GM12878 (cell line): ENCODE data around the gene RAP2B. TPM values are rescaled to one million over a fixed set of nuclear protein-coding genes. Genes with fewer than 3 reads are reported as not detected.

ENCODE experiments used
- ATAC-seq: fragments of 200-7000 bp; cut with Tn5 transposase; 3 replicates; pipeline ENCODE4 v1.9.1; 2020; ENCODE audit warnings: mild to moderate bottlenecking, moderate library complexity
- BruUV-seq: library from RNA; stranded (reverse); fragments of 400-500 nt; replicated peaks from 2 replicates; lab custom pipeline; 2021; lab: Mats Ljungman, UMichigan
- CTCF ChIA-PET: fragments of 300-600 bp; sonication (Branson Sonifier 250); formaldehyde crosslinking; extraction: SDS; loops from one replicate; lab custom pipeline; 2021; ENCODE audit warnings: inconsistent platforms; lab: Yijun Ruan, JAX
- POLR2A ChIA-PET: fragments of 350-600 bp; formaldehyde crosslinking; extraction: SDS; loops from one replicate; lab custom pipeline; 2021; ENCODE audit warnings: inconsistent platforms; lab: Charles Lee
- RAD21 ChIA-PET: fragments of 300-600 bp; sonication (Branson Sonifier 250); formaldehyde crosslinking; loops from one replicate; lab custom pipeline; 2023; ENCODE audit warnings: antibody characterized with exemption; ENCODE audit not compliant: unreplicated experiment; lab: Charles Lee
- SMC1A ChIA-PET: fragments of 300-600 bp; sonication (Branson Sonifier 250); formaldehyde crosslinking; loops from one replicate; lab custom pipeline; 2023; ENCODE audit not compliant: unreplicated experiment, uncharacterized antibody; lab: Charles Lee
- DNase-seq: peaks from one replicate; pipeline ENCODE4 v3.0.0-alpha.2; 2011; ENCODE audit warnings: low read depth, low spot score
- FAIRE-seq: peaks from 3 replicates; lab custom pipeline; 2011; peaks lifted over from hg19 to GRCh38; lab: Jason Lieb, UNC
- H2AFZ ChIP-seq: 2 replicates; pipeline ENCODE4 v1.6.0; 2011; ENCODE audit warnings: low read depth, low read length, control low read depth; ENCODE audit not compliant: control insufficient read depth
- H3K27ac ChIP-seq: 2 replicates; pipeline ENCODE4 v1.5.1; 2011; ENCODE audit warnings: control low read depth; ENCODE audit not compliant: control insufficient read depth, insufficient read depth
- H3K27me3 ChIP-seq, 2 experiments: replicated peaks in 1 of 2; 2 replicates each; pipeline versions ENCODE4 v1.6.0 to v1.6.1; 2011; ENCODE audit warnings: low read length in 1 of 2; ENCODE audit not compliant: control insufficient read depth in 2 of 2, insufficient read depth in 2 of 2
- H3K36me3 ChIP-seq, 2 experiments: 2 replicates each; pipeline ENCODE4 v1.5.1; 2011; ENCODE audit warnings: low read length in 1 of 2; ENCODE audit not compliant: control insufficient read depth in 2 of 2, insufficient read depth in 2 of 2
- H3K4me1 ChIP-seq: 2 replicates; pipeline ENCODE4 v1.6.1; 2011; ENCODE audit warnings: mild to moderate bottlenecking, low read length, moderate library complexity, mixed read lengths; ENCODE audit not compliant: control insufficient read depth, insufficient read depth
- H3K4me2 ChIP-seq: 2 replicates; pipeline ENCODE4 v1.6.0; 2011; ENCODE audit warnings: control low read depth; ENCODE audit not compliant: control insufficient read depth, insufficient read depth
- H3K4me3 ChIP-seq: fragments of 200-600 bp; sonication (generic); 2 replicates; pipeline ENCODE4 v1.5.1; 2016
- H3K79me2 ChIP-seq: 2 replicates; pipeline ENCODE4 v1.6.0; 2011; ENCODE audit warnings: low read length; ENCODE audit not compliant: control insufficient read depth, insufficient read depth
- H3K9ac ChIP-seq: 2 replicates; pipeline ENCODE4 v1.8.0; 2011; ENCODE audit warnings: low read length, control low read depth, mixed read lengths; ENCODE audit not compliant: control insufficient read depth, insufficient read depth
- H3K9me3 ChIP-seq: replicated peaks from 3 replicates; pipeline ENCODE4 v1.5.1; 2011; ENCODE audit warnings: mild to moderate bottlenecking, low read length; ENCODE audit not compliant: control insufficient read depth, insufficient read depth
- H4K20me1 ChIP-seq: 2 replicates; pipeline ENCODE4 v1.6.0; 2011; ENCODE audit not compliant: control insufficient read depth, insufficient read depth
- CBX5 ChIP-seq: sonication (generic); IDR thresholded peaks from 2 replicates; pipeline ENCODE4 v1.6.1; 2016; ENCODE audit warnings: low read depth, moderate library complexity, mild to moderate bottlenecking, inconsistent platforms
- DPF2 ChIP-seq: fragments of 450-650 bp; IDR thresholded peaks from 2 replicates; pipeline ENCODE4 v1.6.1; 2017; ENCODE audit warnings: mild to moderate bottlenecking
- FOS ChIP-seq: IDR thresholded peaks from 3 replicates; pipeline ENCODE4 v1.6.1; 2011; ENCODE audit warnings: borderline replicate concordance; ENCODE audit not compliant: insufficient read length; ENCODE audit errors: extremely low read depth
- GATAD2B ChIP-seq: fragments of 450-650 bp; conservative IDR thresholded peaks from 2 replicates; pipeline ENCODE4 v1.6.1; 2017; ENCODE audit warnings: low read depth, mild to moderate bottlenecking, moderate library complexity
- IKZF2 ChIP-seq, 2 experiments: fragments of 450-650 bp; IDR thresholded peaks; 2 replicates each; pipeline ENCODE4 v1.6.1; 2017; ENCODE audit warnings: mild to moderate bottlenecking in 2 of 2, moderate library complexity in 2 of 2
- IRF4 ChIP-seq: IDR thresholded peaks from 2 replicates; pipeline ENCODE4 v1.6.1; 2011; ENCODE audit warnings: low read depth, low read length
- JUNB ChIP-seq: IDR thresholded peaks from 2 replicates; pipeline ENCODE4 v1.6.1; 2016; ENCODE audit warnings: antibody characterized with exemption, mild to moderate bottlenecking
- LARP7 ChIP-seq: fragments of 450-650 bp; IDR thresholded peaks from 2 replicates; pipeline ENCODE4 v1.6.1; 2017; ENCODE audit warnings: mild to moderate bottlenecking
- NR2C1 ChIP-seq: fragments of 450-650 bp; IDR thresholded peaks from 2 replicates; pipeline ENCODE4 v1.6.1; 2017; ENCODE audit warnings: antibody characterized with exemption, mild to moderate bottlenecking, moderate library complexity
- WGBS: methylation state at CpG from one replicate; pipeline ENCODE4 v1.1.6; 2016; ENCODE audit warnings: low lambda C conversion rate; ENCODE audit not compliant: insufficient replicate concordance, insufficient coverage; ENCODE audit errors: missing lambda C conversion rate; 5-methylcytosine and 5-hydroxymethylcytosine counted together
- in situ Hi-C: fragments of 300-500 bp; cut with MboI; formaldehyde crosslinking; loops from 9 replicates; pipeline ENCODE4 v1.14.3; 2018; ENCODE audit warnings: mixed read lengths
- intact Hi-C: fragments of 100-400 bp; cut with micrococcal nuclease; formaldehyde crosslinking; loops from one replicate; pipeline ENCODE4 v1.14.2; 2022; ENCODE audit not compliant: unreplicated experiment
- polyA plus RNA-seq, 11 experiments: library from polyadenylated mRNA; depleted of rRNA in 4 of 11; unstranded in 6 of 11; stranded (reverse) in 5 of 11; fragments of >200 nt; fragmentation: Nextera tagmentation in 4 of 11; fragmentation: Illumina TruSeq in 1 of 11; extraction: Ambion mirVana in 4 of 11; extraction: Trizol in 1 of 11; gene quantifications; 1 replicate in 1 of 11; 2 replicates in 10 of 11; pipeline versions ENCODE4 v1.2.1 to v1.2.3, GENCODE V29; 2011 to 2016; ENCODE audit warnings: inconsistent platforms in 2 of 11, missing spikeins in 2 of 11, low read depth in 1 of 11
- total RNA-seq, 4 experiments: library from RNA; depleted of rRNA in 3 of 4; stranded (reverse); fragments of >200 nt in 3 of 4; fragmentation: Illumina TruSeq in 1 of 4; extraction: Trizol in 1 of 4; gene quantifications; 2 replicates each; pipeline versions ENCODE4 v1.2.1 to v1.2.3, GENCODE V29; 2013 to 2021

The RAP2B gene
- total and polyA plus RNA-seq, 10 of the 15 experiments (the other 5 are each of a cell fraction or from before 2014, with no cell fraction given): 5.9 to 21.3 (median 12.0) TPM

DNA sequence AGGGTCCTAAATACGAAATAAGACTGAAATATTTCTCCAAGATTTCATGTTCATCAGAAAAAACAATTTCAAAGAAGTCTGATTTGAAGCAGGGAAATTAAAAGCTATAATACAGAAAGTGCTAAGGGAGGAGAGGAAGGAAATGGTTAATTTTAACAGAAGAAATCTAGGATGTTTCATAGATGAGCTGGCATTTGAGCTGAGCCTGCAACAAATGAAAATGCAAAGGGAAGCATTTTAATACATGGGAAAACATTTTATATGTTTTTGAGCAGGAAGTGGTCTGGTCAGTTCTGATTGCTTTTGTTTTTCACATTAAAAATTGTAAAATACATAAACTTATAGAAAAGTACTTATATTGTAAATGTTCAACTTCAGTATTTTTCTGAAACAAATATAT is 17.2 kb upstream of the RAP2B start:
- BruUV-seq: no TSS peak
- H4K20me1 ChIP-seq: no peaks in the 10 kb centered on the region
- H3K27ac ChIP-seq: no peak overlapping the region
- peaks cover 5% of the 10 kb centered on the region; the same call in 1 of the 2 replicates for H3K4me1 ChIP-seq
- H3K9me3 ChIP-seq: no peaks in the 10 kb centered on the region
- no peaks in the 10 kb centered on the region for H3K79me2 ChIP-seq
- ChIA-PET CTCF (interaction anchor here (1.3 kb wide), 1 partner anchor 14 kb away, joined by 4 read pairs; no protein-coding TSS in a partner anchor), SMC1A (no interaction called here), RAD21 (no interaction called here), POLR2A (no interaction called here)
- H3K4me3 ChIP-seq: no peak overlapping the region
- no peaks in the 10 kb centered on the region for H3K27me3 ChIP-seq
- intact Hi-C loops: loop anchor here (5.0 kb wide), 1 partner anchor 753 kb away; no protein-coding TSS in a partner anchor
- no peak for FAIRE-seq
- no peak overlapping the region for H2AFZ ChIP-seq
- no peak for ATAC-seq
- H3K9ac ChIP-seq: no peak overlapping the region
- no peak overlapping the region for H3K4me2 ChIP-seq
- TF ChIP-seq JUNB: no peak
- WGBS: 0% methylated on average over 1 of the region's 1 CpG
- no peak for DNase-seq
- in situ Hi-C loops: no loop called here
- no peaks in the 10 kb centered on the region for H3K36me3 ChIP-seq

DNA sequence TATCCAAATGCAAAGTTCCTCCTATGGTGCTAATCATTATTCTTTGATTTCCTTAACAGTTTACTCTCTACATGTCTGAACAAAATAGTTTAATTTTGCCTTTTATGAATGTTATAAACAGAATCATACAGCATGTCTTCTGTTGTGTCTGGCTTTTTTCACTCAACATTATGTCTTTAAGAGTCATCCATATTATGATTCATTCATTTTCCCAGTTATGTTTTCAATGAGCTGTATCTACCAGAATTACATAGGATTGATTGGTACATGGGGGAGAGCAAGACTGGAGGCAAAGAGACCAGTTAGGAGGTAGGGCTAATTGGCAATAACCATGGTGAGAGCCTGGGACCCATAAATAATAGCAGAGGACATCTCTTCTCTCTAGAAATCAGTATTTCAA is 16.6 kb upstream of the RAP2B start:
- FAIRE-seq (no peak), DNase-seq (no peak), ATAC-seq (no peak)
- Histone ChIP-seq H3K9ac (no peak overlapping the region), H3K4me2 (no peak overlapping the region), H3K9me3 (no peaks in the 10 kb centered on the region), H4K20me1 (no peaks in the 10 kb centered on the region), H3K36me3 (no peaks in the 10 kb centered on the region), H3K4me3 (no peak overlapping the region), H3K4me1 (peaks cover 5% of the 10 kb centered on the region; the same call in 1 of the 2 replicates), H2AFZ (no peak overlapping the region), H3K27ac (no peak overlapping the region), H3K27me3 (no peaks in the 10 kb centered on the region), H3K79me2 (no peaks in the 10 kb centered on the region)
- SMC1A ChIA-PET: interaction anchor here (0.7 kb wide), 1 partner anchor 15 kb away, joined by 3 read pairs; no protein-coding TSS in a partner anchor
- in situ Hi-C loops: no loop called here
- TF ChIP-seq CBX5 (no peak), IRF4 (no peak), LARP7 (no peak), GATAD2B (no peak), IKZF2 (IDR thresholded peaks at IDR 0.05) (no peak), NR2C1 (no peak), FOS (no peak), DPF2 (no peak)
- RAD21 ChIA-PET: no interaction called here
- POLR2A ChIA-PET: no interaction called here
- intact Hi-C loops: no loop called here
- CTCF ChIA-PET: interaction anchor here (1.3 kb wide), 1 partner anchor 14 kb away, joined by 4 read pairs; no protein-coding TSS in a partner anchor
- BruUV-seq: no TSS peak
